HG03280 (cell line): ENCODE results near the gene CDS2.

ENCODE experiments used
- ATAC-seq: cut with Tn5 transposase; IDR thresholded peaks from one replicate; pipeline ENCODE4 v1.9.1; 2021; ENCODE audit warnings: mild to moderate bottlenecking, moderate library complexity; ENCODE audit not compliant: unreplicated experiment

CDS2 gene

DNA sequence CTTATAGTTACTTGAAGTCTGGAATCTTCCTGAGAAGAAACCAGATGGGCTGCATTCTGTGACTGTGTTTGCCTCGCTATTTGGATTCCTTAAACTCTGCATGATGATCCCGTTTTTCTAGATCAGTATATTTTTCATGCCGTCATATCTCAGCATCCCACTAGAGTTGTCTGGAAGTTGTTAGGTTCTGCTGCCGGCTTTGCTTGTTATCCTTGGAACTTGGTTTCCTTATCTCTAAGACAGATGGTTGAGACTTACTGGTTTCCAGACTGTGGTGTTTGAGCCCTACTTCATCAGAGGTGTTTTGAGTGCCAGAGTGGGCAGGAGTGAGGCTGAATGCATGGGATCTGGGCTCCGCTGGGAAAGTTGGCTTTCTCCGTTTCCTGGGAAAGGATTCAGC lies 50.3 kb downstream of the CDS2 start:
- ATAC-seq, result no peak

DNA sequence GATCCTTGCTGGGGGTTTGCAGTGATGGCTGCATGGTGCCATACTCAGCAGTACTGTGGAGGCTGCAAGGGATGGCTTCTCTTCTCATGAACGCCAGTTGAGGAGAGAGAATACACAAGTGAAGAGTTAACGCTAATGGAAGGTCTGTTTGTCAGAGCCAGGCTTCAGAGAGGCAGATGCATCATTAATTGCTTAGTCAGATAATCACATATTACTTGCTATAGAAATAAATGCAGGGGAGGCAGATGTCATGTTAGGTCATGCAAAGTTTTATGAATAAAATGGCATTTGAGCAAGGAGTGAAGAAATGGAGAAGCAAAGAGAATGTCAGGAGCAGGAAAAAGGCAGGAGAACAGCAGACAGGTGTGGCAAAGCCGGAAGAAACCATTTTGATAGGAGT lies 51.2 kb downstream of the CDS2 start:
- ATAC-seq, result no peak

DNA sequence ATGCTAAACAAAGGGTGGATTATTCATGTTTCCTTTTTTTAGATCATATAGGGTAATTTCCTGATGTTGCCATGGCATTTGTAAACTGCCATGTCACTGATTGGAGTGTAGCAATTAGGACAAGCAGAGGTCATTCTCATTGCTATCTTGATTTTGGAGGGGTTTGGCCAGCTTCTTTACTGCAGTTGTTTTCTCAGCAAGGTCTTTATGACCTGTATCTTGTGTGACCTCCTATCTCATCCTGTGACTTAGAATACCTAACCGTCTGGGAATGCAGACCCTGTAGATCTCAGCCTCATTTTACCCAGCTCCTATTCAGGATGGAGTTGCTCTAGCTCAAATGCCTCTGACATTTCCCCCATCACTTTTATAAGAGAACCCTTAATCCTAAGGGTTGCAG lies 53.6 kb downstream of the CDS2 start:
- no peak for ATAC-seq

DNA sequence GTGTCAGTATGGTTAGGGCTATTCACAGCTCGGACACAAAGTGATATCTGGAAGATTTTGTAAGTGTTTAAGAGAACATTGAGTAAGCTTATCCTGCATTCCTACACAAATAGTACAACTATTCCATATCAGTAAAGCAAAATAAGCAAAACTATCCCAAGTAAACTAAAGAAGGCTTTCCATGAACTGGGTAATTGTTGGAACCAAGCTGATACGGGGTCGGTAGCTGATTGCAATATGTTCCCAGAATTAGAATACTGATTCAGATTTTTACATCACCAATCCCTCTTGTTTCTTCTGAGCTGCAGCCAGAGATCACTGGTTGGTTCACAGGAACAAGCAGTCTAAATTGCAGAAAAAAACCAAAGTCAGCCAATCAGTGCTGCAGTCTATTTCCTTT lies 54.1 kb downstream of the CDS2 start:
- ATAC-seq, result no peak

DNA sequence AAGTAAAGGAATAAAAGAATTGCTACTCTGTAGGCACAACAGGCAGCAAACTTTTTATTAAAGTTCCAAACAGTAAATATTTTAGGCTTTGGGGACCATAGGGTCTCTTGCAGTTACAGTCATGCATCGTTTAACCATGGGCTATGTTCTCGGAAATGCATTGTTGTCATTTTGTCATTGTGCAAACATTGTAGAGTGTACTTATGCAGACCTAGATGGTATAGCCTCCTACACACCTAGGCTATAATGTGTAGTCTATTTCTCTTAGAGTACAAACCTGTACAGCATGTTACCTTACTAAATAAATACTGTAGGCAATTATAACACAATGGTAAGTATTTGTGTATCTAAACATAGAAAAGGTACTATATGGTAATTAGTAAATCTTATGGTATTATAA lies 54.7 kb downstream of the CDS2 start:
- ATAC-seq, result no peak

DNA sequence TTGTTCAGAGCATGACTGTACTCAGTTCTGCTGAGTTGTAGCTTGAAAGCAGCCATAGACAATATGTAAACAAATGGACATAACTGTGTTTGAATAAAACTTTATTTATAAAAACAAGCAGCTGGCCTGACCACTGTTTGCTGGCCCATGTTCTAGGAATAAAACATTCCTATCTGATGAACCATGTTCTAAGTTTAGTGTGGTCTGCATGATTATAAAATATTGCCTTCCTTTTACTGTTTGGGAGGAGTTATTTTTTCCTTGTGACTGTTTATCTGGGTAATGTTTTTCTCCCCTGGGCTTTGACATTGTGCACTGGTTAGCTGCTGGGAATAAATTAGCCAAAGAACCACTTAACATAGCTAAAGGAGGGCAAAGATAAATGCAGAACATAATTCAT lies 55.1 kb downstream of the CDS2 start:
- ATAC-seq, result no peak

DNA sequence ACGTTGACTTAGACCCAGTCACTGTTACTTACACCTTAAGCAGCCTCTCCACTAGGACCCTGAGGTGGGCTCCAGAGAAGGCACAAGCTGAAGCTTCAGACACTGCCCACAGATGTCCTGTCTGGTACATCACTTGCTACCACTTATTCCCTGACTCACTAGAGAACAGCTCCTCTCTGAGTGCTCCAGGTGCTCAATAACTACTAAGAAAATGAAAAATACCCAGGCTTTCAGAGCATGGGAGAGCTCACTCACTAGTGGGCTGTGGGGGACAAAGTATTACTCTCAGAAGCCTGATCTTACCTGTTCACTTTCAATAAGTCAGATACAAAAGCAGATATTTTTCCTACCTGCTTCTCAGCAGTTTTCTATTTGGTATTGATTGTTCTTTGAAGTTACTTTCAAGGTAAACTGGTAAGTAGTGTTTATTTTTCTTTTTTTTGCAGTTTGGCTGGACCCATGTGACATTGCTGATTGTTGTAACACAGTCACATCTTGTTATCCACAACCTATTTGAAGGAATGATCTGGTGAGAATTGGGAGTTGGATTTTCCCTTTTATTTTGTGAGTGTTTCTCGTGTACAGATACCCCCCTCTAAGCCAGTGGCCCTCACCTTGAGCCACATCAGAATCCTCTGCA lies 55.9 kb downstream of the CDS2 start:
- no peak for ATAC-seq

DNA sequence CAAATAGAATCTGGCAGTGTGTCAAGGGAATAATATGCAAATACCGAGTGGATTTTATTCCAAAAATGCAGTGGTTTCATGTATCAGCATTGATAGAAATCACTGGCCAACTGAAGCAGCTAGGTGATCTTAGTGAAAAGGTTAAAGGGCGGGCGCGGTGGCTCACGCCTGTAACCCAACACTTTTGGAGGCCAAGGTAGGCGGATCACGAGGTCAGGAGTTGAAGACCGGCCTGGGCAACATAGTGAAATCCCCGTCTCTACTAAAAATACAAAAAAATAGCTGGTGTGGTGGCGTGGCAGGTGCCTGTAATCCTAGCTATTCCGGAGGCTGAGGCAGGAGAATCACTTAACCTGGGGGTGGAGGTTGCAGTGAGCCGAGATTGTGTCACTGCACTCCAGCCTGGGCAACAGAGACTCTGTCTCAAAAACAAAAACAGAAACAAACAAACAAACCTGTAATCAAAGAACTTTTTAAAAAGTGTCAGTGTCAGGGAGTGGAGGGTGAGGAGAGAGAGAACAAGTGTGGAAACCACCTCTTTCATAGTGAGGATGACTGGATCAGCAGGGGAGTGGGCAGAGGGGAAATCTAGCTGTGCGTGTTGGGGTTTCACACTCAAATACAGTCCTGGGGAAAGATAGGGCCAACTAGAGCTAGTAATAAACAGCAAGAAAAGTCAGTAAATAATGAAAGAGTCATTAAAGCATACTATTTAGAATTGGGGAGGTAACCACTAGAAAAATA lies 57.1 kb downstream of the CDS2 start:
- ATAC-seq, result no peak

DNA sequence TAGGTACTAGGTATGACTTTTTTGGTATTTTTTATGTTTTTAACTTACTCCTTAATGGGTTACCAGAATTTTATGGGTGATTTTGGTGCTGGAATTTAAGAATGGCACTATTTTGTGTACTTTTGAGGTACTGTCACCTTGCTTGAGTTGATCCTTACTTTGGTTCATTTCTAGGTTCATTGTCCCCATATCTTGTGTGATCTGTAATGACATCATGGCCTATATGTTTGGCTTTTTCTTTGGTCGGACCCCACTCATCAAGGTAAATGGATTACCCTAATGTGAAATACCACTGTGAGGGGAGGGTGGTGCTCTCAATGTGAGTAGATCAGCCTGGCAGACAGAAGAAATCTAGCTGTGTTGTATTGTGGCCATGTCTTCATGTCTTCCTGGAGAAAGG lies 57.9 kb downstream of the CDS2 start:
- ATAC-seq, result no peak

DNA sequence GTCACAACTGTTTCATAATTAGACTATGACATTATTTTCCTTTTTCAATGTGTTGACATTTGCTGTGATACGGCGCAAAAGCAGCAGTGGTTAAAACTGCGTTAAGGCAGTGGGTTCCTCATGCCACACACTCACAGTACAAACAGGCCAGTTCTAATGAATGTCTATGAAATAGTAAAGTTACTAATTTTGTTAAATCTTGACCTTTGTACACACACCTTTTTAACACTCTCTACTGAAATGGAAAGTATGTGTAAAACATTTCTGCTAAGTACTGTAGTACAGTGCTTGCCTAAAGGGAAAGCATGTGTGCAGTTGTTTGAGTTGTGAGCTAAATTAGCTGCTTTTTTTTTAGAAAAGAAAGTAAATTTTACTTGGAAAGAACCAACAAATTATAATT lies 60.3 kb downstream of the CDS2 start:
- no peak for ATAC-seq

DNA sequence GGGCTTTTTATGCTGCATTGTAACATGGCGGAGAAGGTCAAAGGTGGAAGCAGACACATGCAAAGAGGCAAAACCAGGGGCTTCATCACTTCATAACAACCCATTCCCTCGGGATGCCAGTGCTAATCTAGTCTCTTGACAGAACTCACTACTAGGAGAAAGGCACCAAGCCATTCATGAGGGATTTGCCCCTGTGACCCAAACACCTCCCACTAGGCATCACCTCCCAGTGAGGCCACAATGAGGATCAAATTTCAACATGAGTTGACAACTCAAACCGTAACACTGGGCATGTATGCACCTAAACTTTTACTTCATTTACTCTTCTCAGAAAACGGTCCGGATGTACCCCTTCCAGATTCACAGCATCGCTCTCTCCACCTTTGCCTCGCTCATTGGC lies 61.9 kb downstream of the CDS2 start:
- no peak for ATAC-seq

DNA sequence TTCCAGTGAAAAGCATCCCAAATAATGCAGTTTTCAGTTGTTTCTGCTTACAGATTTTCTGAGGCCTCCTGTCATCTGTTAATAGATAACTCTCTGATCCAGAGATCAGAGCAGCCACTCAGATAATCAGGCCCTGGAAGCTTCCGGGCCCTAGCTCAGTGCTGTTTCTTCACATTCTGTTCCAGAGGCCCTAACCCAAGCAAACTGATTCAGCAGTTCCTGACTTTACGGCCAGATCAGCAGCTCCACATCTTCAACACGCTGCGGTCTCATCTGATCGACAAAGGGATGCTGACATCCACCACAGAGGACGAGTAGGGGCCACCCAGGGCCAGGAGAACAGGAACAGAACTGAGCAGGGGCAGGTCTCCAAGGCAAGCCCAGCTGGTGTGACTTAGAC lies 63.1 kb downstream of the CDS2 start:
- no peak for ATAC-seq

DNA sequence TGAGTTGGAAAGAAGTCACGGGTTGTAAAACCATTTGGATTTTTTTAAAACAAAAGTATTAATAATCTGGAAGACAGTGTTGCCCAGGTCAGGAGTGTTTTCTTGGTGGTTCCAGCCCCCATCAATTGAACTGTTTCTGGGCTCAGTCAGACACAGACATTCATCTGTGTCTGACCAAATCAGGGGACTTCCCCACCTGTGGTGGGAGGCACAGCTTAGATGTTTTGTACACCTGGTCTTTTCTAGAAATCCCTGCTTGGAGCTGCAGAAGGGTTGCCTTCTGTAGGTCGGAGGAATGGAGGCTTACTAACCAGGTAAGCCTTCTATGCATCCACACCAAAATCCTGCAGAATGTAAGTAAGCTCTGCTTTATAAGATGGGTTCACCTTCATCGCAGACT lies 63.6 kb downstream of the CDS2 start:
- no peak for ATAC-seq

DNA sequence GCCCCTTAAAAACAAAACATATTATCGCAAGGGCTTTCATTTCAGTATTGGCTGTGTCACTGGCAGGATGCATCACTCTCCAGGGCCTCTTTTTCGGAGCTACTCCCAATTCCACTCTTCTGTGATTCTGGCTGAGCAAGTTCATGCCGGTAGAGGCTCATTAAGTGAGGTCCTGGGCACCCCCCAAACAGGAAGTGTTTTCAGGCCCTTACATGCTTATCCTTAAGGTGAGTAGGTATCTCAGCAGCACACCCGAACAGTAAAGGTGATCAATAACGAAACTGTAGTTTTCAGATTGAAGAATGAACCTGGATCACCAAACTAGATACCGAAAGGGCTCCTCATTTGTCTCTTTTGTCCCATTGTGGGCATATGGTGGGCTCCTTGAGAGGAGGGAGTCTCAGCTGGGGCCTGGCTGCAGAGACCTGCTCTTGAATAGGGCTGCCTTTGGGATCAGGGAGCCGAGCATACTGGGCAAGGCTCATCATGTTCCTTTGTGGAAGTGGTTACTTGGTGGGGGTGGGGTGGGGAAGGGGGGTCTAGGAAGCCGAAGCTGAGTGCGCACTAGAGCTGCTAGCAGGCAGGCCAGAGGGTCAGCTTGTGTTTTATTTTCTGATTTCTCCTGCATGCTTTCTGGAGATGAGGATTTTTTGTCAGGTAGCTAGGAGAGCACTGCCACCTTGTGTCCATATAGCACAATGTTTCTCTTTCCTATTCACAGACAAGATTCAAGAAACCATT lies 65.2 kb downstream of the CDS2 start:
- no peak for ATAC-seq

DNA sequence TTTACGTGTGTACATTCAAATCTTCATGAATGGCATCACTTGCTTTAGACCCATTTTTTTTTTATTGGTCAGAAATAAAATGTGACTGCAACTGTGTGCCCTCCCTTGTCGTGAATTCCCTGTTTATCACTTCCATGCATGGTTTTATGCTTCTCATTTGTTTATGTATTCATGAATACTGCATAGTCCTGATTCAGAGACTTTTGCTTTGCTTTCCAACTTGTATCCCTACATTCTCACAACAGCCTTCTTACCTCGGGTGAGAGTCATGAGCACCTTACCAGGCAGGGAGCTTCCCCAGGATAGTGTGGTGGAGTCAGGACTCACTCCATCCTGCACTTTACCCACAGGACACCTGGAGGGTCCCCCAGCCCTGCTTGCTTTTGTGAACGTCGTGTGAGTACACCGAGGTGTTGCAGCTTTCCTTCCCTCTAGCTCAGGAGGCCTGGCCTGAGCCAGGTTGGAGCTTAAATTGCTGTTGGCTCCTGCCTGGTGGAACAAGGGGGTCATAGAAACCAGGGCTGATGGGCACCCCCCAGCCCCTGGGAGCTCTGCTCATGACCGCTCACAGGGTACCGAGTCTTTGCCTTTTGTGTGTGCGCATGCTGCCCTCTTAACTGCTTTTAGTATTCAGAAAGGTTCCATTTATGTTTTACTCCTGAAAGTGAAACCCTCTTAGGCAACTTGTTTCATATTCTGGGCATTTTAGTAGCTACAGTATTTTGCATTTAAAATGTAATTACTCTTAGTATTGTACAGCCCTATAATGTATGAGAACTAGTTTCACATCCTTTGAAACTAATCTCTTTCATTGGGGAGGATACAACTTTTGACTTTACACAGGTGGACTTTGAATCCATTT lies 66.0 kb downstream of the CDS2 start:
- ATAC-seq, result no peak

DNA sequence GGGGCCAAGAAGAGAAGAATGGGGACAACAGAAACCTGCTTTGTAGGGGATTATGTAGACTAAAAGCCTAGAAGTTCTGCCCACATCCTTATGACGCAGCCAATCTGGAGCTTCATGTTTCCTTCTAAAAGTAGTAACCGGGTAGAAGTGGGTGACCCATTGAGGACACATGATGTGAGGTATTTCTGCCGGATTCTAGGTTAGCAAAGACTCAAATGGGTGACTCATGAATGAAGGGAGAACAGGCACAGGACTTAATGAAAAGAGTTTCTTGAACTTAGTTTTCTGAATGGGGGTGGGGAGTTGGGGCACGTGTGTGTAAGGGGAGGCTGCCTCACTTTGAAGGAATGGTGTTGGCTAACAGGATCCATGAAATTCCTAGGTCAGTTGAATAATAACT lies 68.8 kb downstream of the CDS2 start:
- no peak for ATAC-seq

DNA sequence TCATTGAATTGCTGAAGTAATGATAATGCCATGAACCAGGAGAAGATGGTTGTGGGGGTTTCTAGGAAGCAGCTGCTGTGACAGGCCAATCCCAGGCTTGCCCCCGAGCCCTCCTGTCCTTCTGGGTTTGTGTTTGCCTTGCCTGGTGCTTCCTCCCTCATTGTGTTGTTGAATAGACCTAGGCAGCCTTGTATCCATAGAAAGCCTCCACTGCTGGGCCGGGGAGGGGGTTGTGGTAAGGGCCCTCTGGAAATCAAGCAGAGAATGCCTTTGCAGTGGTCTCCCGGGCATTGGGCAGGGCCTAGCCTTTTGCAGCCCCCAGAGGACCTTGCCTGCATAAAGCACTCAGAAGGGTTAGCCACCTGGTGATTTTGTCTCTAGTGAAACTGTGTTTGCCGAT lies 69.3 kb downstream of the CDS2 start:
- ATAC-seq, result no peak

DNA sequence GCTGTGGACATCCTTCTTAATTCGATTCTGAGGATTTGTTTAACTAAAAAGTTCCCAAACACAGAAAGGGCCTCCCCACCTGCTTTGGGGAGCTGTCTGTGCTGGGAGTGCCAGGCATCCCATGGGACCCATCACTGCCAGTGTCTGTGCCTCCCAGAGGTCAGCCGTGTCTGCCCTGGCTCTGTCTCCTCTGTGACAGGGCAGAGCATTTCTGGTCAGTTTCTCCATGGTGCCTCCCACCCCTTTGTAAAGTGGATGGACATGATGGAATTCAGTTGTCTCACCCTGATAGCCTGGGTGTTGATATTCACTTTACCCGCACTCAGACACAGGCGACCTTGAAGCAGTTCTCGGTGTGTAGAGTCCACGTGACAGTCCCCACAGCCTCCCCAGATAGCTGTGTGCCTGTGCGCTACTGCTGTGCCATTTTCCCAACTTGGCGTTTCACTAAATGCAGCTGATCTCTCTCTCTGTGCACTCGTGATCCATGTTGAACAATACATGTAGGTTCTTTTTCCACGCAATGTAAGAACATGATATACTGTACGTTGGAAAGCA lies 70.5 kb downstream of the CDS2 start:
- no peak for ATAC-seq

DNA sequence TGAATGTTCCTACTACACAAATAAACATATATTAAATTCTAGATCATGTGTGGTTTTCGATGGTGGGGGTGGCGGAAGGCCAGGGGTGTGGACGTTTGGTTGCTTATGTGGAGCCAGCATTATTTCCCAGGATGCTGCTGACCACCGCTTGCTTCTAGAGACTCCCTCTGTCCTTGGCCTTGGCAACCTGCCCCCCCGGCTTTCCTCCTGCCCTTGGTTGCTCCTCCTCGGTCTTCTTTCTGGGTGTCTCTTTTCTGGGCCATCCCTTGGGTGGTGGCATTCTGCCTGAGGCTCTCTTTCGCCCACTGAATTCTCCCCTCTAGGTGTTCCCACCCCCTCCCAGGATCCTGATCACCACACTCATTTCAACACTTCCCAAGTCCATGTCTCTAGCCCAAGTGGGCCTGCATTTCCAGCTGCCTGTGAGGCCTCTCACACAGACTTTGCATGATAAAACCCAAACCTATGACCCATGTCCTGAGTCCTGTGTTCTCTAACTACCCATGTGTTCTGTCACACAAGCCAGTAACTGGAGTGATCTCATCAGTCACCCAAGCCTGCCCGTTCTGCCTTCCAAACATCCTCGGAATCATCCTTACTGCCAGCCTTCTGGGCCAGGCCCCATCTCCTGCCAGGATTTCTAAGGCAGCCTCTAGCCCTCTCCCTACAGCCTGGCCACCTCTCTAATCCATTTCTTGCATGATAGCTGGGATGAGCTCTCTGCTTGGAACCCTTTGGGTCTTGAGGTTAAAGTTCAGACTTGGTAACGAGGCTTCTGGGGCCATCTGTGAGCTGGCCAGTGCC lies 71.2 kb downstream of the CDS2 start:
- no peak for ATAC-seq

DNA sequence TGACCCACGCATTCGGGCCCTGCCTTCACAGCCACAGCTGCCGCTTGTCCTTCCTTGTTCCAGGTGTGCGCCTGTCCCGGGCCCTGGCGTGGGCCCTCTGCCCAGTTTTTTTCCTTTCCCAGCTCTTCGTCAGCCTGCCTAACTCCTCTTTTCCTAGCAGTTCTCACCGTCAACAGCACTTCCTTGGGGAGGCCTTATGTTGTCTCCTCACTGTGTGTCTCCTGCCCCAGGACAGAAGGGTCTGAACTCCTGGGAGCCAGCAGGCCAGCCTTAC lies 71.8 kb downstream of the CDS2 start:
- ATAC-seq, result no peak
